ENCODE measurements around the gene APOA4.

DNA sequence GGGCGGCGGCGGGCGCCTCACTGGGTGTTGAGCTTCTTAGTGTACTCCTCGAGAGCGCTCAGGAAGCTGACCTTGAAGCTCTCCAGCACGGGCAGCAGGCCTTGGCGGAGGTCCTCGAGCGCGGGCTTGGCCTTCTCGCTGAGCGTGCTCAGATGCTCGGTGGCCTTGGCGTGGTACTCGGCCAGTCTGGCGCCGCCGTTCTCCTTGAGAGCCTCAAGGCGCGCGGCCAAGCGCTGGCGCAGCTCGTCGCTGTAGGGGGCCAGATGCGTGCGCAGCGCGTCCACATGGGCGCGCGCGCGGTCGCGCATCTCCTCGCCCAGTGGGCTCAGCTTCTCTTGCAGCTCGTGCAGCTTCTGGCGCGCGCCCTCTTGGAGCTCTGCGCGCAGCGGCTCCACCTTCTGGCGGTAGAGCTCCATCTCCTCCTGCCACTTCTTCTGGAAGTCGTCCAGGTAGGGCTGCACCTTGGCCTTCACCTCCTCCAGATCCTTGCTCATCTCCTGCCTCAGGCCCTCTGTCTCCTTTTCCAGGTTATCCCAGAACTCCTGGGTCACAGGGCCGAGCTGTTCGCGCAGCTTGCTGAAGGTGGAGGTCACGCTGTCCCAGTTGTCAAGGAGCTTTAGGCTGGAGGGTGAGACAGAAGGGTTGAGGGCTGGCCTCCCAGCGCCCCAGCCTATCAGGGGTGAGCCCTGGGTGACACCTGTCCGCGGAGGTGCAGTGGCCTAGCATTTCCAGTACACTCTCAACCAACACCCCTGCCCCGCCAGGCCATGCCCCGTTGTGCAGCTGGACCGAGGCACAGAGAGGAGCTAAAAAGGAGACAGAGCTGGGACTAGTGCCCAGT lies 12.9 kb upstream of the APOA4 start:
- no peak for TF ChIP-seq EZH2 (IDR thresholded peaks at IDR 0.05; ENCODE audit: borderline replicate concordance, low read depth, low read length, severe bottlenecking)
- TF ChIP-seq, protein P1, sequence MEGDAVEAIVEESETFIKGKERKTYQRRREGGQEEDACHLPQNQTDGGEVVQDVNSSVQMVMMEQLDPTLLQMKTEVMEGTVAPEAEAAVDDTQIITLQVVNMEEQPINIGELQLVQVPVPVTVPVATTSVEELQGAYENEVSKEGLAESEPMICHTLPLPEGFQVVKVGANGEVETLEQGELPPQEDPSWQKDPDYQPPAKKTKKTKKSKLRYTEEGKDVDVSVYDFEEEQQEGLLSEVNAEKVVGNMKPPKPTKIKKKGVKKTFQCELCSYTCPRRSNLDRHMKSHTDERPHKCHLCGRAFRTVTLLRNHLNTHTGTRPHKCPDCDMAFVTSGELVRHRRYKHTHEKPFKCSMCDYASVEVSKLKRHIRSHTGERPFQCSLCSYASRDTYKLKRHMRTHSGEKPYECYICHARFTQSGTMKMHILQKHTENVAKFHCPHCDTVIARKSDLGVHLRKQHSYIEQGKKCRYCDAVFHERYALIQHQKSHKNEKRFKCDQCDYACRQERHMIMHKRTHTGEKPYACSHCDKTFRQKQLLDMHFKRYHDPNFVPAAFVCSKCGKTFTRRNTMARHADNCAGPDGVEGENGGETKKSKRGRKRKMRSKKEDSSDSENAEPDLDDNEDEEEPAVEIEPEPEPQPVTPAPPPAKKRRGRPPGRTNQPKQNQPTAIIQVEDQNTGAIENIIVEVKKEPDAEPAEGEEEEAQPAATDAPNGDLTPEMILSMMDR (IDR thresholded peaks at IDR 0.05; ENCODE audit: borderline replicate concordance, extremely low read depth, low read length, poor library complexity, severe bottlenecking): peak; percentile 89

Measured in DND-41 (cell line).